Tibial nerve (tissue), 4 donors: ENCODE data around the gene ASTN2. TPM values are rescaled to one million over a fixed set of nuclear protein-coding genes. Genes with fewer than 3 reads are reported as not detected.

Experiments
- DNase-seq, 2 donors: peaks; one replicate each; pipeline ENCODE4 v3.0.0-alpha.2; 2019; ENCODE audit warnings: low spot score in 2 of 2
- H3K27ac ChIP-seq, 4 donors: fragments of 200-600 bp; sonication (generic) in 3 of 4; one replicate each; pipeline ENCODE4 v1.5.1; 2017 to 2019; ENCODE audit warnings: mild to moderate bottlenecking in 1 of 4
- H3K27me3 ChIP-seq, 2 donors: fragments of 200-600 bp; sonication (generic) in 1 of 2; one replicate each; pipeline versions ENCODE4 v1.5.1 to v1.6.0; 2017 to 2019
- H3K36me3 ChIP-seq, 3 donors: fragments of 200-600 bp; sonication (generic); one replicate each; pipeline ENCODE4 v1.5.1; 2018 to 2019
- H3K4me1 ChIP-seq, 4 donors: fragments of 200-600 bp; sonication (generic) in 3 of 4; one replicate each; pipeline ENCODE4 v1.5.1; 2017 to 2019
- H3K4me3 ChIP-seq, 4 donors: fragments of 200-600 bp; sonication (generic) in 3 of 4; one replicate each; pipeline ENCODE4 v1.5.1; 2017 to 2019; ENCODE audit warnings: mild to moderate bottlenecking in 1 of 4, moderate library complexity in 1 of 4
- H3K9me3 ChIP-seq, 4 donors: fragments of 200-600 bp; sonication (generic) in 3 of 4; one replicate each; pipeline ENCODE4 v1.5.1; 2017 to 2019
- EP300 ChIP-seq, 2 donors: sonication (generic); formaldehyde crosslinking; IDR thresholded peaks; one replicate each; pipeline ENCODE4 v1.6.1; 2017; ENCODE audit warnings: antibody characterized with exemption in 2 of 2, mild to moderate bottlenecking in 1 of 2
- POLR2A ChIP-seq, 2 donors: fragments of 450-650 bp; IDR thresholded peaks; one replicate each; pipeline ENCODE4 v1.6.1; 2017; ENCODE audit warnings: antibody characterized with exemption in 2 of 2, mild to moderate bottlenecking in 2 of 2, moderate library complexity in 2 of 2
- WGBS, 2 donors: methylation state at CpG; one replicate each; pipeline ENCODE4 v1.1.5; 2018; 5-methylcytosine and 5-hydroxymethylcytosine counted together
- total RNA-seq, 4 donors: library from RNA; depleted of rRNA; stranded (reverse); fragments of >200 nt; gene quantifications; one replicate each; pipeline ENCODE4 v1.1.0, GENCODE V29; 2016
- TF ChIP-seq, protein P1 (sequence below), 5 experiments: fragments of 200-600 bp in 3 of 5; fragments of 450-650 bp in 2 of 5; sonication (generic) in 3 of 5; IDR thresholded peaks; one replicate each; pipeline ENCODE4 v1.5.1; 2016 to 2019; ENCODE audit warnings: antibody characterized with exemption in 5 of 5, mild to moderate bottlenecking in 3 of 5, moderate library complexity in 2 of 5

Gene ASTN2
- total RNA-seq, 4 donors from 2014 or later, result 9.0 to 14.9 (median 12.3) TPM

DNA sequence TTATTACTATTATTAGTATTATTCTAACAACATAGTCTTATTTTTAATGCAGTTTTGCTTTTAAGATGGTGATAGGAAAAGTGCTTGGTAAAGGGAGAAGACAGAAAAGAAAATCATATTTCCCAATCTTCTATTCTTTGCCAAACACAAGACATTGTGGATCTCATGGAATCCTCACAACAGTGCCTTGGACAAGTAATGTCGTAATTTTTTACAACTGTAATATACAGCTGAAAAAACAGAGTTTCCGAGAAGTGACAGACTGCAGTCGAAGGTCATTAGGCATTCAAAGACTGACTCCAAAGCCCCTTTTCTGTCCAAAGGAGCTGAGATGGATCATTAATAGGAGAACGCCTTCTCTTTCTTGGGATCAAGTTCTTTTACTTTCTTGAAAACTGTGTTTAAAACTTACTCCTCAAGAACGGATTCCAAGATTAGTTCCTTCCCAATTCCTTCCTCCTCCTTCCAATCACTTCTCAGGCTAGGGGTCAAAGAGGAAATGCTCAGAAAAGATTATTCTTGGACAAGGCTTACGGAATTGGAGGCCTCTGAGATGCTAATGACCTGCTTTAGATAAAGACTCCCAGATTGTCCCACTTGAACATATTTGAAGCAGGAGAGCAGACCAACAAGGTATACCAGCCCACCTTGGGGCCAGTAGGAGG lies 752.1 kb downstream of the ASTN2 start:
- DNase-seq, result no peak
- WGBS, 2 donors, result 34 to 58% methylated on average over 6 of the region's 6 CpGs
- no peak overlapping the region for H3K4me3 ChIP-seq
- TF ChIP-seq POLR2A (IDR thresholded peaks at IDR 0.05) (no peak), EP300 (IDR thresholded peaks at IDR 0.05) (peak in 1 of 2 donors; percentile 85)
- H3K27ac ChIP-seq, result peak overlapping the region; percentile 1 to 88 (median 22)
- H3K9me3 ChIP-seq, result no peaks in the 10 kb centered on the region
- H3K27me3 ChIP-seq, result no peaks in the 10 kb centered on the region
- peaks cover 0 to 45% (median 0%) of the 10 kb centered on the region in 4 donors for H3K4me1 ChIP-seq
- H3K36me3 ChIP-seq, result no peaks in the 10 kb centered on the region

DNA sequence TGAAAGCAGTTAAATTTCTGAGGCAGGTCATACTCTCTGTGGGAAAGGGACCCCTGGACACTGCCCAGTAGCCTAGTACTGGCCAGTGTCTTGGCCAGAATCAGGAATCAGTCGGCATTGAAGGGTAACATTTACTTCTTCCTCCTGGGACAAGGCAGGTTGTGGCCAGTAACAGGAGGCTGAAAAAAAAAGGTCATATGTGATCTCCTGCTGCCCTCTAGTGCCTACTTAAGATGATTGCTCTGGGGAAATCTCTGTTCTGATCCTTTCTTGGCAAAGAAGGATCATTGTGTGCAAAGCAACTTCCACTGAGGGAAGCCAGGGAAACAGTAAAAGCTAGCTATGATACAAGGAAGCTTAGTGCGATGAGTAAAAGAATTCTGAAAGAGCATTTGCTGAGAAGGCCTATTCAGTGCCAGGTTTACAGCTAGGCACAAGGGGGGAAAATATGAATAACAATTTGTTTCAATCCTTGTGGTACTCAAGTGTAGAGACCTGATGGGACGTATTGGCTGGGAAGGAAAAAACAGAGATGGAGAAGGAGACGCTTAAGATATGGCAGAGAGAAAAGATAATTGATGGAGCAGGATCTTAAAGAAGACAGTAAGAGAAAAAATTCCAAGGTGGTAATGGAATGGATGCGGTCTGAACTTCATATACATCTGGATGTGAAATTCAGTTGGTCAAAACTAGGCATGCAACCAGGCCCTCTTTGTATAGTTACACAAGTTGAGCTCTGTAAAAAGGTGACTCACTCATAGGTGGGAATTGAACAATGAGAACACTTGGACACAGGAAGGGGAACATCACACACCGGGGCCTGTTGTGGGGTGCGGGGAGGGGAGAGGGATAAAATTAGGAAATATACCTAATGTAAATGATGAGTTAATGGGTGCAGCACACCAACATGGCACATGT lies 753.6 kb downstream of the ASTN2 start:
- TF ChIP-seq, protein P1, sequence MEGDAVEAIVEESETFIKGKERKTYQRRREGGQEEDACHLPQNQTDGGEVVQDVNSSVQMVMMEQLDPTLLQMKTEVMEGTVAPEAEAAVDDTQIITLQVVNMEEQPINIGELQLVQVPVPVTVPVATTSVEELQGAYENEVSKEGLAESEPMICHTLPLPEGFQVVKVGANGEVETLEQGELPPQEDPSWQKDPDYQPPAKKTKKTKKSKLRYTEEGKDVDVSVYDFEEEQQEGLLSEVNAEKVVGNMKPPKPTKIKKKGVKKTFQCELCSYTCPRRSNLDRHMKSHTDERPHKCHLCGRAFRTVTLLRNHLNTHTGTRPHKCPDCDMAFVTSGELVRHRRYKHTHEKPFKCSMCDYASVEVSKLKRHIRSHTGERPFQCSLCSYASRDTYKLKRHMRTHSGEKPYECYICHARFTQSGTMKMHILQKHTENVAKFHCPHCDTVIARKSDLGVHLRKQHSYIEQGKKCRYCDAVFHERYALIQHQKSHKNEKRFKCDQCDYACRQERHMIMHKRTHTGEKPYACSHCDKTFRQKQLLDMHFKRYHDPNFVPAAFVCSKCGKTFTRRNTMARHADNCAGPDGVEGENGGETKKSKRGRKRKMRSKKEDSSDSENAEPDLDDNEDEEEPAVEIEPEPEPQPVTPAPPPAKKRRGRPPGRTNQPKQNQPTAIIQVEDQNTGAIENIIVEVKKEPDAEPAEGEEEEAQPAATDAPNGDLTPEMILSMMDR (IDR thresholded peaks at IDR 0.05), result peak; percentile 54 to 81 (median 66)
- TF ChIP-seq EP300 (IDR thresholded peaks at IDR 0.05) (peak in 1 of 2 donors; percentile 40), POLR2A (IDR thresholded peaks at IDR 0.05) (no peak)
- Histone ChIP-seq H3K9me3 (no peaks in the 10 kb centered on the region), H3K27ac (no peak overlapping the region), H3K36me3 (no peaks in the 10 kb centered on the region), H3K4me3 (no peak overlapping the region), H3K4me1 (peaks cover 0 to 56% (median 5%) of the 10 kb centered on the region in 4 donors), H3K27me3 (no peaks in the 10 kb centered on the region)
- no peak for DNase-seq
- WGBS, 2 donors, result 61 to 64% methylated on average over 7 of the region's 7 CpGs

DNA sequence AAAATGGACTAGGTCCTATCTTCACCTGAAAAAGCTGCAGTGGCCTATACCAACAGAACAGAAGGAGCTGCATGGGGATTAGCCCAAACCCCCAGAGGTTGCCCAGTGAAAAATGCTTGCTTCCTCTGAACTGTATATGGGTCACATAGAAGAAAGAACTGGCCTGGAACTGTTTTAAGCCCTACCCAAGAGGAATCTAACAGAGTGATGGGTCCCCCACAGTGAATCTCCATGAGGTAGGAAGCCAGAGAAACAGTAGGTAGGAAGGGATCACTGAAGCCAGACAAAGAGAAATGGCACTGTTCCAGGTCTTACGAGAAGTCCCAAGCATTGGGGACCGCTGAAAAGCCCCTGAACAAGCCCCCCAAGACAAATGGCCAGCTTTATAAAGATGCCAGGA lies 756.6 kb downstream of the ASTN2 start:
- Histone ChIP-seq H3K27ac (no peak overlapping the region), H3K4me1 (peaks cover 0 to 43% (median 5%) of the 10 kb centered on the region in 4 donors), H3K36me3 (no peaks in the 10 kb centered on the region), H3K27me3 (no peaks in the 10 kb centered on the region), H3K4me3 (no peak overlapping the region), H3K9me3 (no peaks in the 10 kb centered on the region)
- DNase-seq, result no peak
- TF ChIP-seq POLR2A (IDR thresholded peaks at IDR 0.05), result no peak
- 91 to 95% methylated on average over 2 of the region's 2 CpGs for WGBS, 2 donors

DNA sequence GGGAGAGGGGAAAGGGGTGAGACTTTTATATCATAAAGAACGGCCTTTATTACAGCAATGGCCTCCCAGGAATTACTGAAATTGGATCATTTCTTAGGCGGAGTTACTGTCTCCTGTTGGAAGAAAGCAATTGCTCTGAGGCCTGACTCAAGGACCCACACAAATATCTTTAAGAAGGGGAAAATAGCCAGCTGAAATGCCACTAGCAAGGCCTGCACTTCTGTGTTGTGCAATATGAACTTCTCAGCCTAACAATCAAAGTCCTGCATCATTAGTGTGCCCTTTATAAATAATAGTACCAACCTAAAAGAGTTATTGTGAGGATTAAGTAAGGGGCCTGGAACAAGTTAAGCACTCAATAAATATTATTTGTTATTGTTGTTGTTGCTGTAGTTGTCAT lies 757.9 kb downstream of the ASTN2 start:
- no peak for DNase-seq
- Histone ChIP-seq H3K4me3 (no peak overlapping the region), H3K9me3 (no peaks in the 10 kb centered on the region), H3K27ac (peak overlapping the region in 3 of 4 donors; percentile 50 to 73 (median 56)), H3K4me1 (peaks cover 0 to 38% (median 5%) of the 10 kb centered on the region in 4 donors), H3K27me3 (no peaks in the 10 kb centered on the region), H3K36me3 (no peaks in the 10 kb centered on the region)
- 32 to 46% methylated on average over 2 of the region's 2 CpGs for WGBS, 2 donors
- TF ChIP-seq, protein P1 (IDR thresholded peaks at IDR 0.05), result no peak
- TF ChIP-seq POLR2A (IDR thresholded peaks at IDR 0.05) (no peak), EP300 (IDR thresholded peaks at IDR 0.05) (no peak)

DNA sequence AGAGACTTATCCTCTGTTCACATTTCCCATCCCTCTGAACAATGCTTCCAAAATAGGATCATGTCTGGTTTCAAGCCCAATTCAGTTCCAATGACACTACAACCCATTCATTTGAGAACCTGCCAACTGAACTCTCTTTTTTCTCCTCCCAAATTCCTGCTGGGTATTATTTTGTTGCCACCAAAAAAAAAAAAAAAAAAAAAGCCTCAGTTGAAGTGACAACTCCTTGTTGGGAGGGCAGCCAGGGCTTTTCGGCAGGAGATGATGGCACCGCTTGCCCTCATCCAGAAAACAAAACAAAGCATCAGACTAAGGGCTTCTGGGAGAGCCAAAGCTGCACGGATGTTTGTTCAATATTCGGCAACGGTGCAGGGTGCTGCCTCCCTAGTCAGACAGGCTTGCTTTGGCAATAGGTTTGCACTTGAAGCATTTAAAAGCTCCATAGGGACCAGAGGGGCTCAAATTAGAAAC lies 758.3 kb downstream of the ASTN2 start:
- no peaks in the 10 kb centered on the region for H3K27me3 ChIP-seq
- no peak overlapping the region for H3K4me3 ChIP-seq
- DNase-seq, result no peak
- no peak for TF ChIP-seq EP300 (IDR thresholded peaks at IDR 0.05)
- TF ChIP-seq, protein P1 (IDR thresholded peaks at IDR 0.05), result no peak
- TF ChIP-seq POLR2A (IDR thresholded peaks at IDR 0.05), result no peak
- peaks cover 0 to 36% (median 5%) of the 10 kb centered on the region in 4 donors for H3K4me1 ChIP-seq
- H3K27ac ChIP-seq, result peak overlapping the region in 3 of 4 donors; percentile 50 to 73 (median 56)
- 9 to 34% methylated on average over 5 of the region's 5 CpGs for WGBS, 2 donors
- H3K9me3 ChIP-seq, result no peaks in the 10 kb centered on the region
- H3K36me3 ChIP-seq, result no peaks in the 10 kb centered on the region

DNA sequence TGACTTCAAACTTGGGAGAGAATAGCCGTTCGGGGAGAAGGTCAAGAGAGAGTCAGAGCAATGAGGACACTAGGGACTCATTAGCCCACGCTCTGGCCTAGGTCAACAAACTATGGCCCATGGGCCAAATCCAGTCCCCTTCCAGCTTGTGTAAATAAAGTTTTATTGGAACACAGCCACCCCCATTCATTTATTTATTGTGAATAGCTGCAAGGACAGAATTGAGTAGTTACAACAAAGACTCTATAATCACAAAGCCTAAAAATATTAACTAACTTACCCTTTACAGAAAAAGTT lies 760.9 kb downstream of the ASTN2 start:
- TF ChIP-seq, protein P1 (IDR thresholded peaks at IDR 0.05), result no peak
- TF ChIP-seq EP300 (IDR thresholded peaks at IDR 0.05) (no peak), POLR2A (IDR thresholded peaks at IDR 0.05) (no peak)
- WGBS, 2 donors, result 28 to 45% methylated on average over 3 of the region's 3 CpGs
- H3K27ac ChIP-seq, result peak overlapping the region in 1 of 4 donors; percentile 4
- no peaks in the 10 kb centered on the region for H3K9me3 ChIP-seq
- H3K4me1 ChIP-seq, result peaks cover 0 to 28% (median 5%) of the 10 kb centered on the region in 4 donors
- no peak overlapping the region for H3K4me3 ChIP-seq
- no peaks in the 10 kb centered on the region for H3K27me3 ChIP-seq
- no peaks in the 10 kb centered on the region for H3K36me3 ChIP-seq
- DNase-seq, result no peak
